Dendritic cell treated with granulocyte-macrophage colony-stimulating factor and Interleukin-4, amounts not matched to agents 40 ng/mL and 50 ng/mL, for 4 days (primary cell): ENCODE data around the gene ZNF493.
A peak's percentile ranks its signal among the peaks of the same experiment; 100 is the strongest.

Source experiments
- H3K27ac Mint-ChIP-seq: one replicate; pipeline ENCODE4 v1.8.0; 2022; ENCODE audit warnings: mild to moderate bottlenecking, mixed read lengths
- H3K27me3 Mint-ChIP-seq: one replicate; pipeline ENCODE4 v1.8.0; 2022; ENCODE audit warnings: mild to moderate bottlenecking, mixed read lengths
- H3K36me3 Mint-ChIP-seq: one replicate; pipeline ENCODE4 v1.8.0; 2022; ENCODE audit warnings: low read depth, mixed read lengths
- H3K4me1 Mint-ChIP-seq: one replicate; pipeline ENCODE4 v1.8.0; 2022; ENCODE audit warnings: low read depth, mixed read lengths
- H3K4me3 Mint-ChIP-seq: one replicate; pipeline ENCODE4 v1.8.0; 2022; ENCODE audit warnings: mild to moderate bottlenecking, moderate library complexity, mixed read lengths
- H3K9me3 Mint-ChIP-seq: one replicate; pipeline ENCODE4 v1.8.0; 2022; ENCODE audit warnings: mixed read lengths
- intact Hi-C: fragments of 100-400 bp; cut with micrococcal nuclease; formaldehyde crosslinking; loops from one replicate; pipeline ENCODE4 v1.15.0; 2022

The ZNF493 gene

DNA sequence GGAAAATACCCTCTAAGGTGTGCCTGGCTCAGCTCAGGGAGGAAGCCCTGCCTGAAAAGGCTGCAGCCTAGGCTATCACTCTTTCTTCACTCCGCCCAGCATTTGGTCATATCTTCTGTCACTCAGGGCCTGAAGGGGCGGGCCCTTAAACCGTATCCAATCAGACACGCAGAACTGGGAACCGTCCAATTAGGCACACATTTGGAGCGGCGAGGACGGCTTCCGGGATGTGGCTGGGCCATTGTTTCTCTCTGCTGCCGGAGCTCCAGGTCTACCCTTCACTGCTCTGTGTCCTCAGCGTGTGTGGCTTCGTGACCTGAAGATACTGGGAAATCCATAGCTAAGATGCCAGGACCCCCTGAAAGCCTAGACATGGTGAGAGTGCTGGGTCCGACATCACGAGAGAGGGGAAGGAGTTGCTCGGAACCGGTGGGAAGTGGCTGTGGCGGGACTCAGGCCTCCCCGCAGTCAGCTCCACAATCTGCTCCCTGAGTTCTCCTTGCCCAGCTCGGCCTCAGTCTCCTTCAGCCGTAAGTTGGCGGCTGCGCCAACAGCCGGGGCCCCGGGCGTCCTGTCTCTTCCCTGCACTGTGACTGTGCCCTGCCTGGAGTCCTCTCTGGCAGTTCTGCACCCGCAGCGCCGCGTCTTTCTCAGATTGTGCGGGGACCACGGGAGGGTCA lies at the start of gene ZNF493:
Gene ZNF493 (plus strand): TSS at position 241 of the 680 bp plus-strand sequence. CDS start 105 bp downstream, at position 346.
- Mint-ChIP-seq H3K27ac (peak within 1 kb of the TSS; percentile 91), H3K4me3 (peak within 1 kb of the TSS; percentile 99), H3K27me3 (no peaks in the 10 kb centered on the region), H3K4me1 (peaks cover 12% of the 10 kb centered on the region), H3K9me3 (peaks cover 50% of the 10 kb centered on the region), H3K36me3 (peaks cover 57% of the 10 kb centered on the region)
- intact Hi-C loops, result no loop called here

DNA sequence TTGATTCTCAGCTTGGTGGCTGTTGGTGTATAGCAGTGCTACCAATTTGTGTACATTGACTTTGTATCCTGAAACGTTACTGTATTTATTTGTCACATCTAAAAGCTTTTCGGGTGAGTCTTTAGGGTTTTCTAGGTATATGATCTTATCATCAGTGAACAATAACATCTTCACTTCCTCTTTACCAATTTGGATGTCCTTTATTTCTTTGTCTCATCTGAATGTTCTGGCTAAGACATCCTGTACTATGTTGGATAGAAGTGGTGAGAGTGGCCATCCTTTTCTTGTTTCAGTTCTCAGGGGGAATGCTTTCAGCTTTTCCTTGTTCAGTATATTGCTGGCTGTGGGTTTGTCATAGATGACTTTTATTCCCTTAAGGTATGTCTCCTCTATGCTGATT lies 44.1 kb upstream of the ZNF493 start:
- no peaks in the 10 kb centered on the region for H3K36me3 Mint-ChIP-seq
- H3K27ac Mint-ChIP-seq, result no peak overlapping the region
- H3K4me1 Mint-ChIP-seq, result no peaks in the 10 kb centered on the region
- no peaks in the 10 kb centered on the region for H3K27me3 Mint-ChIP-seq
- H3K9me3 Mint-ChIP-seq, result peaks cover 57% of the 10 kb centered on the region
- intact Hi-C loops, result no loop called here
- H3K4me3 Mint-ChIP-seq, result no peak overlapping the region

DNA sequence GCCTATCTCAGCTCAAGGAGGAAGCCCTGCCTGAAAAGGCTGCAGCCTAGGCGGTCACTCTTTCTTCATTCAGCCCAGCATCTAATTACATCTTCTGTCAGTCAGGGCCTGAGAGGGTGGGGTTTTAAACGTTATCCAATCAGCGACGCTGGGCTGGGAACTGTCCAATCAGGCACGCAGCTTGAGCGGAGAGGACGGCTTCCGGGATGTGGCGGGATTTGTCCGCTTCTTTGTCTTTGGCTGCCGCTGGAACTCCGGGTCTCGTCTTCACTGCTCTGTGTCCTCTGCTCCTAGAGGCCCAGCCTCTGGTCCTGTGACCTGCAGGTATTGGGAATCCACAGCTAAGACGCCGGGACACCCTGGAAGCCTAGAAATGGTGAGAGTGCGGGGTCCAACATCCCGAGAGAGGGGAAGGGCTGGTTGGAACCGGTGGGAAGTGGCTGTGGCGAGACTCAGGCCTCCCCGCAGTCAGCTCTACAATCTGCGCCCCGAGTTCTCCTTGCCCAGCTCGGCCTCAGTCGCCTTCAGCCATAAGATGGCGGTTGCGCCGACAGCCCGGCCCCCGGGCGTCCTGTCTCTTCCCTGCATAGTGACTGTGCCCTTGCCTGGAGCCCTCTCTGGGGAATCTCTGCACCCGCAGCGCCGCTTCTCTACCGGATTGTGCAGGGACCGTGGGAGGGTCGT lies 38.0 kb upstream of the ZNF493 start, which contains the start of gene ZNF738:
Gene ZNF738 (plus strand): TSS at position 233 of the 684 bp plus-strand sequence. CDS start 141 bp downstream, at position 374.
- Mint-ChIP-seq H3K27ac (peak within 1 kb of the TSS; percentile 94), H3K36me3 (peaks cover 49% of the 10 kb centered on the region), H3K4me1 (peaks cover 6% of the 10 kb centered on the region), H3K4me3 (peak within 1 kb of the TSS; percentile 100), H3K27me3 (no peaks in the 10 kb centered on the region), H3K9me3 (peaks cover 43% of the 10 kb centered on the region)
- intact Hi-C loops, result loop anchor here (1.0 kb wide), 1 partner anchor 30 kb away; the partner anchor contains the start of gene ZNF708

DNA sequence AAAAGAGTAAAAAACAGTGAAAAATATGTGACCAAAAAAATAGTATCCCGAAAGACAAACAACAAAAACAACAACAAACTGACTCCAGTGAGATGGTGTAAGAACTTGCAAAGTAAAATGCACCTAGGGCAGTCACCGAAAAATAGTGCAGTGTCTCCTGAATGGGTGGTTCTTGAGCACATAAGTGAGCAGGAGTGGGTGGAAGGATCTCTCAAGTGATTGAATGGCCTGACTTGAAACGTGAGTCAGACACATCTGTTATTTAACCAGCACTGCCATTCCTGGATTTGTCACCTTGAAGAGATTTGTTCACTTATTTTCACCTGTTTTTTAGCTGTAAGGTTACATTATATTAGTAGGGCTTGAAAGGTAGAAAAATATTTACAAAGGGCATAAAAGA lies 34.6 kb upstream of the ZNF493 start:
- H3K9me3 Mint-ChIP-seq, result peaks cover 45% of the 10 kb centered on the region
- H3K4me3 Mint-ChIP-seq, result no peak overlapping the region
- peaks cover 6% of the 10 kb centered on the region for H3K4me1 Mint-ChIP-seq
- H3K27me3 Mint-ChIP-seq, result no peaks in the 10 kb centered on the region
- H3K27ac Mint-ChIP-seq, result no peak overlapping the region
- intact Hi-C loops, result no loop called here
- peaks cover 83% of the 10 kb centered on the region for H3K36me3 Mint-ChIP-seq

DNA sequence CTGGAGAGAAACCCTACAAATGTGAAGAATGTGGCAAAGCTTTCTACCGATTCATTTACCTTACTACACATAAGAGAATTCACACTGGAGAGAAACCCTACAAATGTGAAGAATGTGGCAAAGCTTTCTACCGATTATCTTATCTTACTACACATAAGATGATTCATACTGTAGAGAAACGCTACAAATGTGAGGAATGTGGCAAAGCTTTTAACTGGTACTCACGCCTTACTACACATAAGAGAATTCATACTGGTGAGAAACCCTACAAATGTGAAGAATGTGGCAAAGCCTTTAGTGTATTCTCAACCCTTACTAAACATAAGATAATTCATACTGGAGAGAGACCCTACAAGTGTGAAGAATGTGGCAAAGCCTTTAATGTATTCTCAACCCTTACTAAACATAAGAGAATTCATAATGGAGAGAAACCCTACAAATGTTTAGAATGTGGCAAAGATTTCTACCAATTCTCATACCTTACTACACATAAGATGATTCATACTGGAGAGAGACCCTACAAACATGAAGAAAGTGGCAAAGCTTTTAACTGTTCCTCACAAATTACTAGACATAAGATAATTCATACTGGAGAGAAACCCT lies 12.9 kb upstream of the ZNF493 start:
- Mint-ChIP-seq H3K27ac (no peak overlapping the region), H3K4me1 (no peaks in the 10 kb centered on the region), H3K9me3 (peaks cover 91% of the 10 kb centered on the region), H3K27me3 (no peaks in the 10 kb centered on the region), H3K4me3 (no peak overlapping the region), H3K36me3 (peaks cover 46% of the 10 kb centered on the region)
- intact Hi-C loops, result no loop called here

DNA sequence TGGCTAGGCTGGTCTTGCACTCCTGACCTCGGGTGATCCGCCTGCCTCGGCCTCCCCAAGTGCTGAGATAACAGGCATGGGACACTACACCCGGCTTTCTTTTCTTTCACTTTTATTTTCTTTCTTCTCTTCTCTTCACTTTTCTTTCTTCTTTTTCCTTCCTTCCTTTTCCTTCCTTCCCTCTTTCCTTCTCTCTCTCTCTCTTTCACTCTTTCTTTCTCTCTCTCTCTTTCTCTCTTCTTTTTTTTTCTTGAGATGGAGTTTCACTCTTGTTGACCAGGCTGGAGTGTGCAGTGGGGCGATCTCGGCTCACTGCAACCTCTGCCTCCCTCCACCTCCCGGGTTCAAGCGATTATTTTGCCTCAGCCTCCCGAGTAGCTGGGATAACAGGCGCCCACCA lies 812 bp upstream of the ZNF493 start:
- intact Hi-C loops, result no loop called here
- H3K9me3 Mint-ChIP-seq, result peaks cover 56% of the 10 kb centered on the region
- no peaks in the 10 kb centered on the region for H3K27me3 Mint-ChIP-seq
- H3K4me1 Mint-ChIP-seq, result peaks cover 12% of the 10 kb centered on the region
- no peak overlapping the region for H3K27ac Mint-ChIP-seq
- H3K4me3 Mint-ChIP-seq, result no peak overlapping the region
- peaks cover 49% of the 10 kb centered on the region for H3K36me3 Mint-ChIP-seq

DNA sequence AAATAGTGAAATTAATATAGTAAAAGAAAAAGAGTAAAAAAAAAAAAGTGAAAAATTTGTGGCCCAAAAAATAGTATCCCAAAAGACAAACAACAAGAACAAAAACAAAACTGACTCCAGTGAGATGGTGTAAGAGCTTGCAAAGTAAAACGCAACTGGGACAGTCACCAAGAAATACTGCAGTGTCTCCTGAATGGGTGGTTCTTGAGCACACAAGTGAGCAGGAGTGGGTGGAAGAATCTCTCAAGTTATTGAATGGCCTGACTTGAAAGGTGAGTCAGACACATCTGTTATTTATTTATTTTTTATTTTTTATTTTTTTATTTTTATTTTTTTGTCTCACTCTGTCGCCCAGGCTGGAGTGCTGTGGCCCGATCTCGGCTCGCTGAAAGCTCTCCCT lies 1.9 kb downstream of the ZNF493 start:
- peaks cover 12% of the 10 kb centered on the region for H3K4me1 Mint-ChIP-seq
- H3K36me3 Mint-ChIP-seq, result peaks cover 75% of the 10 kb centered on the region
- no peak overlapping the region for H3K27ac Mint-ChIP-seq
- peaks cover 49% of the 10 kb centered on the region for H3K9me3 Mint-ChIP-seq
- H3K4me3 Mint-ChIP-seq, result no peak overlapping the region
- intact Hi-C loops, result no loop called here
- no peaks in the 10 kb centered on the region for H3K27me3 Mint-ChIP-seq

DNA sequence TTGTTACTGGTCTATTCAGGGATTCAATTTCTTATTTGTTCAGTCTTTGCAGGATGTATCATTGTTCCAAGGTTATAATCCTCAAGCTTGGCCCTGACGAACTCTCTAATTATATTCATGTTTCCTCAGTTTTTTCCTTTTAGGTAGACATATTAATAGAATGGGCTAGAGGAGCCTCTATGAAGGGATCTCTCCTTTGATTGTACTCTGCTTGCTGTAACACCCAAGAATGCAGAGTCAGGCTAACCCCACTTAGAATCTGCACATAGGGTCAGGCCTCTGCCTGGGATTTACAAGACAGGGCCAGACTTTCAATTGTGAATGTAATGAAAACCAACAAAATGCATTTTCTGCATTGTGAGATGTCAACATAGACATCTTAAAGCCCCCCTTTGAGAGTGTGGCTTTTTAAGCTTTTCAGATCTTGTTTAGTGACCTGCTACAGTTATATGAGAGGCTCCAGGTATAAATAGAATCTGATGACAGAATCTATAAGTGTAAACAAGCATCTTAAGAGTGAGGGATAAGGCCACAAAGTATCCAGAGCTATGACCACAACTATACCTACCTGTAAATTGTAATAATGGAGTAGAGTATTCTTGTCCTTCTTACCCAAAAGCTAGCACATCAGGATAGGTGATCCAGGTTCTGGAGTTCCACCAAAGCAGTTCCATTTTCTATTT lies 5.5 kb downstream of the ZNF493 start:
- no peak overlapping the region for H3K27ac Mint-ChIP-seq
- no peak overlapping the region for H3K4me3 Mint-ChIP-seq
- no peaks in the 10 kb centered on the region for H3K27me3 Mint-ChIP-seq
- intact Hi-C loops, result no loop called here
- H3K36me3 Mint-ChIP-seq, result peaks cover 90% of the 10 kb centered on the region
- peaks cover 55% of the 10 kb centered on the region for H3K9me3 Mint-ChIP-seq
- peaks cover 11% of the 10 kb centered on the region for H3K4me1 Mint-ChIP-seq

DNA sequence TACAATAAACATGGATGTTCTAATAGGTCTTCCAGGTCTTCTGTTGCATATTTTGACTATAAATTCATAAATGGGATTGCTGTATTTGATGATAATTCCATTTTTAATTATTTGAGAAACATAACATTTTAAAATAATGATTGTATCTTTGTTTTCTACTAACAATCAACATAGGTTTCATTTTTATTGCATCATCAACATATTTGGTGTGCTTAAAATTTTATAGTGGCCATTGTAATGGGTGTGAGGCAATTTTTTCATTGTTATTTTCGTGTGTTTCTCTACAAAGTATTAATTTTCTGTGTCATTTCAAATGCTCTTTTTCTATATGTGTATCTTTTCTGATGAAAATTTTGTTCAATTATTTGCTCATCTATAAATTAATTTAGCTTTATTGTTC lies 13.2 kb downstream of the ZNF493 start:
- Mint-ChIP-seq H3K4me1 (no peaks in the 10 kb centered on the region), H3K27ac (no peak overlapping the region), H3K4me3 (no peak overlapping the region), H3K9me3 (peaks cover 70% of the 10 kb centered on the region), H3K27me3 (no peaks in the 10 kb centered on the region), H3K36me3 (peaks cover 99% of the 10 kb centered on the region)
- intact Hi-C loops, result no loop called here

DNA sequence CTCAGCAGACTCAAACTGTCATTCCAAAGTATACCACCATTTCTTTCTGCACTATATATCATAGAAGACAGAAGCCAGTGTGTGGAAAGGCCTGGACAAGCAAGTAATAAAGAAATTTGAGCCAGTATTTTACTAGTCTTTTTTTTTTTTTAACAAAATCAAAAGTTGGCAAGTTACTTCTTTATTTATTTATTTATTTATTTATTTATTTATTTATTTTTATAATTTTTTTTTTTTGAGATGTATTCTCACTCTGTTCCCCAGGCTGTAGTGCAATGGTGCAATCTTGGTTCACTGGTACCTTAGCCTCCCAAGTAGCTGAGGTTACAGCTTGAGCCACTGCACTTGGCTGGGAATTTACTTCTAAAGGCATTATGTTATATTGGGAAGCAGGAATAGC lies 25.3 kb downstream of the ZNF493 start:
- peaks cover 92% of the 10 kb centered on the region for H3K9me3 Mint-ChIP-seq
- peaks cover 53% of the 10 kb centered on the region for H3K36me3 Mint-ChIP-seq
- intact Hi-C loops, result no loop called here
- no peaks in the 10 kb centered on the region for H3K4me1 Mint-ChIP-seq
- H3K27ac Mint-ChIP-seq, result no peak overlapping the region
- no peaks in the 10 kb centered on the region for H3K27me3 Mint-ChIP-seq
- no peak overlapping the region for H3K4me3 Mint-ChIP-seq

DNA sequence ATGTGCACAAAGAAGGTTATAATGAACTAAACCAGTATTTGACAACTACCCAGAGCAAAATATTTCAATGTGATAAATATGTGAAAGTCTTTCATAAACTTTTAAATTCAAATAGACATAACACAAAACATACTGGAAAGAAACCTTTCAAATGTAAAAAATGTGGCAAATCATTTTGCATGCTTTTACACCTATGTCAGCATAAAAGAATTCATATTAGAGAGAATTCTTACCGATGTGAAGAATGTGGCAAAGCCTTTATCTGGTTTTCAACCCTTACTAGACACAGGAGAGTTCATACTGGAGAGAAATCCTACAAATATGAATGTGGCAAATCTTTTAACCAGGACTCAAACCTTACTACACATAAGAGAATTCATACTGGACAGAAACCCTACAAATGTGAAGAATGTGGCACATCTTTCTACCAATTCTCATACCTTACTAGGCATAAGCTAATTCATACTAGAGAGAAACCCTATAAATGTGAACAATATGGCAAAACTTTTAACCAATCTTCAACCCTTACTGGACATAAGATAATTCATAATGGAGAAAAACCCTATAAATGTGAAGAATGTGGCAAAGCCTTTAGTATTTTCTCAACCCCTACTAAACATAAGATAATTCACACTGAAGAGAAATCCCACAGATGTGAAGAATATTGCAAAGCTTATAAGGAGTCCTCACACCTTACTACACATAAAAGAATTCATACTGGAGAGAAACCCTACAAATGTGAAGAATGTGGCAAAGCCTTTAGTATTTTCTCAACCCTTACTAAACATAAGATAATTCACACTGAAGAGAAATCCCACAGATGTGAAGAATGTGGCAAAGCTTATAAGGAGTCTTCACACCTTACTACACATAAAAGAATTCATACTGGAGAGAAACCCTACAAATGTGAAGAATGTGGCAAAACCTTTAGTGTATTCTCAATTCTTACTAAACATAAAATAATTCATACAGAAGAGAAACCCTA lies 26.4 kb downstream of the ZNF493 start:
- Mint-ChIP-seq H3K4me1 (no peaks in the 10 kb centered on the region), H3K4me3 (no peak overlapping the region), H3K9me3 (peaks cover 81% of the 10 kb centered on the region), H3K27ac (no peak overlapping the region), H3K36me3 (peaks cover 42% of the 10 kb centered on the region), H3K27me3 (no peaks in the 10 kb centered on the region)
- intact Hi-C loops, result no loop called here

DNA sequence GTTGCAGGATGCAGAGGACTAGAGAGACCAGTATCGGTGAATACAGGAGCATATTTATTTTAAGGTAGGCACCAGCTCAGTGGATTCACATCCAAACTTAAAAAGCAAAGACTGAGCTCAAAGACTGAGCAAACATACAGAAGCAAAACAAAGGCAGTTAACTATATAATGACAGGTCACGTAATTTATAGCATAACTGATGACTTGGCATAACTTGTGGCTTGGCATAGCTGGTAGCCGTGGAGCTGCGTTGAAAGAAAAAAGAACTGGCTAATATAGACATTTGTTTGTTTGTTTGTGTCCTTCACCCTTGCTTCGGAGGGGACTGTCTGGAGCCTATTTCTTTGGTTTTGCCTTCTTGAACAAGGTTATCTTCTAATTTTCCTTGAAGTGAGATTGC lies 33.7 kb downstream of the ZNF493 start:
- Mint-ChIP-seq H3K36me3 (no peaks in the 10 kb centered on the region), H3K27me3 (no peaks in the 10 kb centered on the region), H3K27ac (no peak overlapping the region), H3K4me3 (no peak overlapping the region), H3K9me3 (peaks cover 77% of the 10 kb centered on the region), H3K4me1 (no peaks in the 10 kb centered on the region)
- intact Hi-C loops, result no loop called here

DNA sequence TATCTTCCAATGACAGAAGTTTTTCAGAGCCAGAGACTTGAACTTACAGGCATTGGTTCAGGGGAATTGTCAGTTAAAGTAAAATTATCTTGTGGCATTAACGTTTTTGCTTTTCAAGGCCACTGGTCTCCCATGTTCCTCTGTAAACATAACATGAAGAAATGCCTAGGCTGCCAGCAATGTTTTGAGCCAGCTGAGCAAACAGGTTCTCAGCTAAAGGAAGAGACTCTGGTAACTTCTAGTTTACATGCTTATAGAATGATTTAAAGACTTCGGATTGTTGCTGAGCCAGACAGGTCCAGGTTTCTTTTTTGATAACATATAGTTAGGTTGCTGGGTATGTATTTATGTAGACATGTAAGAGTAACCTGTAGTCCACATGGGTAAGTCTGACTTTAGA lies 35.7 kb downstream of the ZNF493 start:
- intact Hi-C loops, result no loop called here
- H3K9me3 Mint-ChIP-seq, result peaks cover 77% of the 10 kb centered on the region

More for the DNA sequence above, 35.7 kb downstream of the ZNF493 start:
- no peaks in the 10 kb centered on the region for H3K27me3 Mint-ChIP-seq
- H3K27ac Mint-ChIP-seq, result no peak overlapping the region
- H3K36me3 Mint-ChIP-seq, result no peaks in the 10 kb centered on the region
- no peaks in the 10 kb centered on the region for H3K4me1 Mint-ChIP-seq
- no peak overlapping the region for H3K4me3 Mint-ChIP-seq
